AG09319 (cell line): Measurements from ENCODE around the gene YPEL3.

Experiments
- DNase-seq: peaks from one replicate; pipeline ENCODE4 v3.0.0-alpha.2; 2010; ENCODE audit warnings: low read depth; ENCODE audit errors: extremely low read depth
- TF ChIP-seq, protein P1 (sequence below): IDR thresholded peaks from 2 replicates; pipeline ENCODE4 v1.5.1; 2011; ENCODE audit warnings: low read depth, mild to moderate bottlenecking, inconsistent platforms, low read length, moderate library complexity

YPEL3 gene

DNA sequence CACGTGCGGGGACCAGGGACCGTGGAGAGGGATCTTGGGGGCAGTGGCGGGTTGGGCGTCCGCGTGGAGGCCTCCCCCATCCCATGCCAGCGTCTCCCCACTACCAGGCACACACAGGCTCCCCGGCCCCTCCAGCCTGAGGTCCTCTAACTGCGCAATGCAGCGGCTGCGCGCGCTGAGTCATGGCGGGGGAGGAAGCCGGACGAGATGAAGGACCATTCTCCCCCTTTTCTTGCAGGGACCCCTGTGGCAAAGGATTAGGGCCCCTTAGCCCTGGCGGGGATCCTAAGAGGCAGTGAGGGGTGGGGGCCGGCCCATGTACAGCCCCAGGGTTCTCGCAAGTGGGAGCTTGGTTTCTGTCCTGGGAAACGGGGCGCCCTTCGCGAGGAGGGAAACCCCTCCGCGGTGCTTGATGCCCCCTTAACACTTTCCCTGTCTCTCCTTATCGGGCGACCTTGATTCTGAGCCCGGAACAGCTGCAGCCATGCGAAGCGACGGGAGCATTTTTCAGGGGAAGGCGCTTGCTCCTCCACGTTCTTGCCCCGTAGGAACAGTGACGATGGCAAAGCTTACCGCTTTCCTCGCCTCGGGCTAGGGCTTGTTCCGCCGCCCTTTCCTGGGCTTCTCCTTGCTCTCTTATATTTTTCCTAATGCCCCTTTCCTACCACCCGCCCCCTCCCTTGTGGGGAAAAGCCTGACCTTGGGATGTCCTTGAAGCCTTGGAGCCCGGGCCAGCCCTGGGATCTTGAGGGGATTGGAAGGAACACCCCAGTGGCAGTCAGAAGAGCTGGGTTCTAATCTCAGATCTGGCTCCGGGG, 29.9 kb downstream of the YPEL3 start:
- DNase-seq = no peak
- TF ChIP-seq, protein P1, sequence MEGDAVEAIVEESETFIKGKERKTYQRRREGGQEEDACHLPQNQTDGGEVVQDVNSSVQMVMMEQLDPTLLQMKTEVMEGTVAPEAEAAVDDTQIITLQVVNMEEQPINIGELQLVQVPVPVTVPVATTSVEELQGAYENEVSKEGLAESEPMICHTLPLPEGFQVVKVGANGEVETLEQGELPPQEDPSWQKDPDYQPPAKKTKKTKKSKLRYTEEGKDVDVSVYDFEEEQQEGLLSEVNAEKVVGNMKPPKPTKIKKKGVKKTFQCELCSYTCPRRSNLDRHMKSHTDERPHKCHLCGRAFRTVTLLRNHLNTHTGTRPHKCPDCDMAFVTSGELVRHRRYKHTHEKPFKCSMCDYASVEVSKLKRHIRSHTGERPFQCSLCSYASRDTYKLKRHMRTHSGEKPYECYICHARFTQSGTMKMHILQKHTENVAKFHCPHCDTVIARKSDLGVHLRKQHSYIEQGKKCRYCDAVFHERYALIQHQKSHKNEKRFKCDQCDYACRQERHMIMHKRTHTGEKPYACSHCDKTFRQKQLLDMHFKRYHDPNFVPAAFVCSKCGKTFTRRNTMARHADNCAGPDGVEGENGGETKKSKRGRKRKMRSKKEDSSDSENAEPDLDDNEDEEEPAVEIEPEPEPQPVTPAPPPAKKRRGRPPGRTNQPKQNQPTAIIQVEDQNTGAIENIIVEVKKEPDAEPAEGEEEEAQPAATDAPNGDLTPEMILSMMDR = no peak

DNA sequence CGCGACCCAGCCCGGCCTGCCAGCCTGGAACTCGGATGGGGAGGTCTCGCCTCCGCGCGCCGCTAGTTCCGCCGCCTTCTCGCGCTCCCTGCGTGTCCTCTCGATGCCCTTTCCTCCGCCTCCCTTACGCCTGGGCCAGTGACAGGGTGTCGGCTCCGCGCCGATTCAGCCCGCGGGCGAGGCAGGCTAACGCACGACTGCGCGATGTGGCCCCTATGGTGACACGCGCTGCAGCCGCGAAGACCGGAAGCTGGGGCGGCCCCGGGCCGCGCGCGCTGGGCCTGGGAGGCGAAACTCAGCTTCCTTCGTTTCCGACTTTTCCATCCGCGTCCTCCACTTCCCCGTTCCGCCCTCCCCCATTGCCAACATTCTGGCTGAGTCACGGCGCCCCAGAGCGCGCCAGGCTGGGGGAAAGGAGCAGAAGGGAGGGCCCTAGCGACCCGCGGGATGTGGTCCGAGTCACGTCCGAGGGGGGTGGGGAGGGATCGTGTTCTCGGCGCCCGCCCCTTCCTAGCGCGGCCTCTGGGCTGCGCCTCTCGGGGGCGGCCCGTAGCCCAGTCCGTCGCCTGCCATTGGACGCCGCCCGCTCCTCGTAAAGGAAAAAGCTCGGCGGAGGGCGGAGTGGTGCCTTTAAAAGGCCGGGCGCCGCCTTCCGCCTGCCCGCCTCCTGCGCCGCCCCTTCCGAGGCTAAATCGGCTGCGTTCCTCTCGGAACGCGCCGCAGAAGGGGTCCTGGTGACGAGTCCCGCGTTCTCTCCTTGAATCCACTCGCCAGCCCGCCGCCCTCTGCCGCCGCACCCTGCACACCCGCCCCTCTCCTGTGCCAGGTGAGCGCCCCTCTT, 30.7 kb downstream of the YPEL3 start, which contains the start of gene ALDOA:
TSS of gene ALDOA (plus strand) at position 659 of the 841 bp plus-strand sequence. CDS start 1,138 bp downstream, outside the sequence.
- TF ChIP-seq, protein P1 = no peak
- peak; percentile 98 for DNase-seq

DNA sequence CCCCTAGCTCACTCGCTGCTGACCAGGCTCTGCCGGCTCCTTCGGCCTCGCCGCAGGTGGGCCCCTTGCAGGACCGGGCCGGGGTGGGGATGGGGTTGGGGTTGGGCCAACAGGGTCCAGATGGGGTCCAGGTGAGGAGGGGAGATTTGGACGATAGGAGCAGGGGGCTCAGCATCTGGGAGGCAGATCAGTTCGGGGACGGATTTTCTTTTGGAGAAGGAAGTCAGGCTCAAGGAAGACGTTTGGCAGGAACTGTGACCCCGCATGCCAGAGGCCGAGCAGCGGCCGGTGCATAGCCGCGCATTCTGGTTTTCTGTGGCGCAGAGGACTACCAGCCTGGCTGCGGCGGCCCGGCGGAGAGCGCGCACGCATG, 31.3 kb downstream of the YPEL3 start:
- no peak for DNase-seq
- TF ChIP-seq, protein P1 = no peak

DNA sequence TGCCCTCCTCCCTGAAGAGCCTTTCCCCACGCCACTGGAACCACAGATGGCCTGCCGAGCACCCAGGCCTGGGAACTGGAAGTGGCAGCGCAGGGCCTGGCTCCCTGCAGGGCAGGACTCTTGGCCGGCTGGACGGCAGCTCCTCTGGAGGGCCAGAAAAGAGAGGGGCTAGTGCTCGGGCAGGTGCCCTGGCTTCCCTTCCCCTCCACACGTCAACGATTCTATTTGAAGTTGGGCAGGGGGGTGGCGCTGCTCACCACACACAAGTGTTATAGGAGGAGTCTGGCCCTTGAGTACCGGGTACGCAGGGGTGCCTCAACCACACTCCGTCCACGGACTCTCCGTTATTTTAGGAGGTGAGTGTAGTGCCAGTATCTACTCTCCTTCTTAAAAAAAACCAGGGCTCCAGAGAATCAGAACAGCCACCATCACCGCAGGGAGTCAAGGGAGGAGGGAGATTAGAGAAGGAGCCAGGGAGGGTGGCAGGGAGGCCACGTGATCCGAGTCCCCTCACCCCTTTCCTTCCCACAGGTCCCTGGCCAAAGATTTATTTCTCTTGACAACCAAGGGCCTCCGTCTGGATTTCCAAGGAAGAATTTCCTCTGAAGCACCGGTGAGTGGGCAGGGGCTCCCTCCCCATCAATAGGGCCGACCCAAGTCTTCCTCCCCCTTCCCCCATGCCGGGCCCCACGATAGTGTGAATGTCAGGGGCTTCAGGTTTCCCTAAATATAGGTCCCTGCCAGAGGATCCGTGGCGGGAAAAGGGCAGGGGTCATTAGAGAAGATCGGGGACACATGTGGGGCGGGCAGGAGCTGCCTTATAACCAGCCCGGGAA, 31.9 kb downstream of the YPEL3 start:
- TF ChIP-seq, protein P1 = peak; percentile 14; the same call in 1 of the 2 replicates
- DNase-seq = no peak

DNA sequence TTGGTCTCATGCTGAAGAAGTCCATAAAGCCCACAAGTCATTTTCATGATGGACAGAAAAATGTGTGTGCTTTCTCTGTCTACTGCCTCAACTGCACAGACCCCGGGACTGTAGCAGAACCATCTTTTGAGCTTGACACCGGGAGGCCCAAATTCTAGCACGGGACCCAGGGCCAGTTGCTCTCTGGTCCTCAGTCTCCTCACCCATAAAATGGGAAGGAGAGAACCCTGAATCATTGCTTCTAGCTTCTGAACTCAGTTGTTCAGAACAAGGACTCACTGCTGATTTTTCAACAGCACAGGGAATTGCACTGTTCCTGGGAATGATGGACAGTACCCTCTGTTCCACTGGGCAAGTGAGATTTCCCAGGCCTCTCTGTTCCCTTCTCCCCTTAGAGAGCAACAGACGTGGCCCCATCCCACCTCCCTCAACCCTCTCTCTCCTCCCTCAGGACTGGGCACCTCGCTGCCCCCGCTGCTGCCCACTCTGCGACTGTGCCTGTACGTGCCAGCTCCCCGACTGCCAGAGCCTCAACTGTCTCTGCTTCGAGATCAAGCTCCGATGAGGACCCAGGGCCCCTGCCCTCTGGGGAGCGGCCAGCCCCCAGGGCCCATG, 32.6 kb downstream of the YPEL3 start:
- TF ChIP-seq, protein P1 = no peak
- no peak for DNase-seq

DNA sequence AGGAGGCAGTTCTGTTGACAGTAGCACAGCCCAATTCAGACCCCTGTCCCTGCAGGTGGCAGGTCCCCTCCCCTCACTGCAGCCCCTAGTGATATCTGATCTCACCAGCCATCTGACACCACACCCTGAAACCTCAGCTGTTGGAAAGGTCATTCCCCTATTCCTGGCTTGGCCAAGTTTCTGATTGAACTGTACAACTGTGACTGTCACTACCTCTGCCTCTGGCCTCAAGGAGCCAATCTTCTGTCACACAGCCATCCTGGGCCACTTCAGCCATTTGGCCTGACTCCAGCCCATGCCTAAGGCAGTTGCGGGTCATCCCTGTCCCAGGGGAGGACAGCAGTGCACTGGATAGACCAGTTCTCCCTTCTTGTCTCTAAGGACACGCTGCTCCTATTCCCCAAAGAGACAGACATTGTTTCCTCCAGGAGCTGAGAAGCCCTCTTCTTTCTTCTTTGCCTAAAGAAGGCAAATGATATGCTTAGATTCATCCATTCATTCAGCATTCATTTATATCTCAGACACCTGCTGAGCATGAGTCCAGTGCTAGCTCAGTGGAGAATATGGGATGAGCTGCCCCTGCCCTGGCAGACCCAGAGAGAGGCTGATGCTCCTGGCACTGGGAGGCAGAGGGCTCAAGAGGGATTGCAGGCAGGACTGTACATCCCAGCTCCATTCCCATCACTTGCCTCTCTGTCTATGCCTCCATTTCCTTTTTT, 35.0 kb downstream of the YPEL3 start:
- TF ChIP-seq, protein P1 = no peak
- no peak for DNase-seq
